CD4-positive, alpha-beta T cell treated with Interleukin-6 for 4 hours (primary cell): ENCODE measurements around the gene CNTF.
"Not testable (repeated sequence)": the region's sequence is repeated elsewhere in the genome, so short reads cannot be mapped to it uniquely, and the experiment has no call there.

Source experiments
- DNase-seq: peaks from one replicate; pipeline ENCODE4 v3.0.0-alpha.2; 2020; ENCODE audit warnings: mixed read lengths

Gene CNTF, protein sequence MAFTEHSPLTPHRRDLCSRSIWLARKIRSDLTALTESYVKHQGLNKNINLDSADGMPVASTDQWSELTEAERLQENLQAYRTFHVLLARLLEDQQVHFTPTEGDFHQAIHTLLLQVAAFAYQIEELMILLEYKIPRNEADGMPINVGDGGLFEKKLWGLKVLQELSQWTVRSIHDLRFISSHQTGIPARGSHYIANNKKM

GRCh38 chr11:58622344-58622743, at the start of gene CNTF:
CNTF (plus strand) TSS chr11:58622665; CDS start chr11:58622753, 88 bp downstream.
- DNase-seq, result no peak

DNA sequence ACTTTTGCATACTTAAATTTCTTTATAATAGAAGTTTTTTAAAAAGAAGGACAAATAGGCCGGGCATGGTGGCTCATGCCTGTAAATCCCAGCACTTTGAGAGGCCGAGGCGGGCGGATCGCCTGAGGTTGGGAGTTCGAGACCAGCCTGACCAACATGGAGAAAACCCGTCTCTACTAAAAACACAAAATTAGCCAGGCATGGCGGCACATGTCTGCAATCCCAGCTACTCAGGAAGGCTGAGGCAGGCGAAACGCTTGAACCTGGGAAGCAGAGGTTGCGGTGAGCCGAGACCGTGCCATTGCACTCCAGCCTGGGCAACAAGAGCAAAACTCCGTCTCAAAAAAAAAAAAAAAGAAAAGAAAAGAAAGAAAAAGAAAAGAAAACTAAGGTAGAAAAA, 49.6 kb upstream of the CNTF start:
- not testable (repeated sequence) for DNase-seq

GRCh38 chr11:58573451-58574104, 48.9 kb upstream of the CNTF start:
- DNase-seq, result peak; percentile 79

GRCh38 chr11:58574881-58575280, 47.6 kb upstream of the CNTF start:
- DNase-seq, result no peak

DNA sequence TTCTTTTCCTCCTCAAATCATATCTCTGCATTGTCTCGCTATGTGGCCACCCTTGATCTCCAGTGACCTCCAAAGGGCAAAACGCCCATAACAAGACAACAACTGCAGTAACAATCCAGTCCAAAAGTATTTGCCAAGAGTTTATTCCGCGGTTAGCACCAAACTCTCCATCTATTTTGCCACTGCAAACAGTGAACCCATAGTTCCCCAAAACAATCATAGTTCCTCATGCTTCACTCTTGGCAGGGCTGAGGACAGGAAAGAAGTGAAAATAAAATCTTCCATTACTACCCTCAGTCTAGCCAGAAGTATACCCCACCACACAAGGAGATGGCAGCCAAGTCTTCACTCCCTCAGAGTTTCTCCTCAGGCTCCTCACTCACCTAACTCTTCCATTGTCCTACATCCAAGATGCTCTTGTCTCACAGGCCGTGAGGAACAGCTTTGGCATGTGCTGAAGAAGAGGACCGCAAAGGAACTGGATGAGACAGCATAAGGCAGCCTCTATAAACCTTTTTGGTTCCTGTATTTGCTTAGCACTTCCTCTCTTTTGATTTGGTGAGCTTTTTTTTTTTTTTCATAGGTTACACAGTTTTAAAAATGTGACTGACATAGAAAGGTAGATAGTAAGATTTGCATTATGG, 47.0 kb upstream of the CNTF start, which contains the start of gene LPXN:
TSS of gene LPXN (minus strand) at position 480 of the 644 bp plus-strand sequence. CDS start at position 396, 84 bp downstream.
- DNase-seq, result peak; percentile 70

- no peak for DNase-seq
These were observed 45.5 kb upstream of the CNTF start for GRCh38 chr11:58576887-58577471.

DNA sequence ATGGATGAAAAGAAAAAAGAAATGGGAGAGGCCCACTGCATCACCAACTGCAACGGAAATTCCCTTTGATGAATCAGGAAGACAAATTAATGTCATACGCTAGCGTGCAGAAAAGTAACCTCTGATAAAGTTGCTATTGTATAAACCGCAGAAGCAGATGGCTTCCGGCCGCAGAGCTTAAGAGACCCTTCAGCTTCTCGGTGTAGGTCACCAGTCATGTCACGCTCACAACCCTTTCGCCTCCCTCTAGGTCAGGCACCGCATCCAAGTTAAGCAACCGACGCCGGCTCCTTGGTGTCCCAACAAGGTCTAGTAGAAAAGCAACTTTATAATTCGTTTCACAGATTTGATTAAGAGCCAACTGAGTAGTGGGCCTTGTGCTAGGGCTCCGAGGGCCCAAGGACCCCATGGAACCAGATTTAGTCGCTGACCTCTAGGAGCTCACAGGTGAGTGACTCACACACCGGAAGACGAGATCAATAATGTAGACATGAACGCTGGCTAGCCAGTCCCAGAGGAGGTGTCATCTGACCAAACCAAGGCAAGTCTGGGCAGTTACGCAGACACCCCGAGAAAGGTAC, 44.8 kb upstream of the CNTF start:
- peak; percentile 80 for DNase-seq

GRCh38 chr11:58578136-58578634, 44.3 kb upstream of the CNTF start:
- DNase-seq, result peak; percentile 94

DNA sequence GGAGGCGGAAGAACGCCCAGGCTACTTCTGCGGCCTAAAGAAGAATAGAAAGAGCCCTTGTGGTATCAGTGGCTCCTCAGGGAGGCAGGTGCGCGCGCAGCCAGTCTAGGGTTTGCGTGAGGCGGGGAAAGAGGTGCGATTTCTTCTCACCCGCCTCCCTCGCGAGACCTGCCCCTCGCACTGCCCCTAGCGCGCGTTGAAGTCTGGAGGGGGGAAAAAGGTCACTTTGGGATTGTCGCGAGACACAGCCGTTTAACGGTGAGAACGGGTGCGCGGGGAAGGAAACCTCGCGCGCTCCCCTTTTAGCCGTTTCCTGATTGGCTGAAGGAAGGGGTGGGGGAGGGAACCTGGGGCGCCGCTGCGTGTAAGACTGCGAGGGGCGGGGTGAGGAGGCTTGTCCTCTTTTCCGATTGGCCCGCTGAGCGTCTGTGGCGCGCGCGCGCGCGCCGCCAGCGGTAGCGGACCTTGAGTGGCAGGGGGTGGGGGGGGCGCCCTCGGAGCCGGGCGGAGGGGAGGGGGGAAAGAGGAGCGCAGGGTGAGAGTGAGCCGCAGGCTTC, 43.8 kb upstream of the CNTF start, which contains the start of gene ZFP91:
TSS of gene ZFP91 (plus strand) at position 429 of the 557 bp plus-strand sequence. CDS start 219 bp downstream, outside the sequence.
- peak; percentile 98 for DNase-seq

DNA sequence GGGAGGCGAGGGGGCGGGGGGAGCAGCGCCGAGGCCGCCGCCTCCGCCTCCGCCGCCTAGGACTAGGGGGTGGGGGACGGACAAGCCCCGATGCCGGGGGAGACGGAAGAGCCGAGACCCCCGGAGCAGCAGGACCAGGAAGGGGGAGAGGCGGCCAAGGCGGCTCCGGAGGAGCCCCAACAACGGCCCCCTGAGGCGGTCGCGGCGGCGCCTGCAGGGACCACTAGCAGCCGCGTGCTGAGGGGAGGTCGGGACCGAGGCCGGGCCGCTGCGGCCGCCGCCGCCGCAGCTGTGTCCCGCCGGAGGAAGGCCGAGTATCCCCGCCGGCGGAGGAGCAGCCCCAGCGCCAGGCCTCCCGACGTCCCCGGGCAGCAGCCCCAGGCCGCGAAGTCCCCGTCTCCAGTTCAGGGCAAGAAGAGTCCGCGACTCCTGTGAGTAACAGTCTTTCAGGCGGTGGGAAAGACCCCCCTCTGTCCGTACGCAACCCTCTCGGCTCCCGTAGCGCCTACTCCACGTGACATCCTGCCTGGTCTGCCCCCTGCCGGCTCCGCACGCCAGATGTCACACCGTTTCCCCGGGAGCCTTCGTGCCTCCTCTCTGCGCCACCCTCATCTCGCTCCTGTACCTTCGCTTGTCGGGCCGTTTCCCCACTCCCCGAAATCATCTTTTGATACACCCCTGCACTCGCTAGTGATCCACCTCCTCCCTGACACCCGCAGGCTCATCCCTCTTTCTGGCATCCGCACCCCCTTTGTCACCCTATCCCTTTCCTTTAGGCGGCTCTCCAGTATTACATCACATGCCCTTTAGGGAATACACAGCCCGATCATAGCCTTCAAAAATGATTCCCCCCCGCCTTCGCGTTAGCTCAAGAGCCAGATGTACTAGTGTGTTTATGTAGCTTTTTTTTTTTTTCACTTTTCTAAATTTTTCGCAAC, 43.0 kb upstream of the CNTF start:
- peak; percentile 93 for DNase-seq

GRCh38 chr11:58580311-58580710, 42.2 kb upstream of the CNTF start:
- DNase-seq, result no peak

DNA sequence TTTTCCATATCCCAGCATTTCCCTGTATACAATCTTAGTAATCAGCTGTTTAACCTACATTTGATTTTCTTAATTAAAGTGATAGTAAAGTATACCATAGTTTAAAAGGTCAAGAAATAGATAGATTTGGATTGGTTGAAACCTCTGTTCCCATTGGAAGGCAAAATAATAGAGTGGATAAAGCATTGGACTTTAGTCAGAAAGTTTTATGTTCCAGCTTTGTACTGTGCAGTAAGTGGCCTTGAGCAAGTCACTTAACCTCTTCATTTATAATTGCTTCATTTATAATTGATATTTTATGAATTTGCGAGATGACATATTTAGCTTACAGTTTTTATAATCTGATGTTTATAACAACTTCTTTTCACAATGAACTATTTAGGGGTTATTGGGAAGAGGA, 40.0 kb upstream of the CNTF start:
- no peak for DNase-seq

DNA sequence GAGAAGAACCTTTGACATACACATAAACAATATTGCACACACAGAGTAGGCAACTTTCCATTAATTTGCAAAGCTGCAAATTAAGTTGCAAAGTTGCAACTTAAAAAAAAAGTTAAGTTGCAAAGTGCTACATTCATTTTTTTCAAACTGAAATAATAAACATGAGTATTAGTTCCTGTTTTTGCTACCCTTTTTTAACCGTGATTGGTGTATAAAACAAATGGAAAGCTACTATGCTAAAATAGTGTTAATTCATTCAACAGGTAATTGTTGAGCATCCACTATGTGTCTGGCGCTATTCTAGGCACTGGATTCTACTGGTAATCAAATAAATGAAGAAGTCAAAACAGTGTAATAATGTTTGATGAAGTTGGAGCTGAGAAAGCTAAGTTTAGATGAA, 35.5 kb upstream of the CNTF start:
- no peak for DNase-seq

- DNase-seq, result no peak
These were observed 30.8 kb upstream of the CNTF start for GRCh38 chr11:58591659-58592058.

DNA sequence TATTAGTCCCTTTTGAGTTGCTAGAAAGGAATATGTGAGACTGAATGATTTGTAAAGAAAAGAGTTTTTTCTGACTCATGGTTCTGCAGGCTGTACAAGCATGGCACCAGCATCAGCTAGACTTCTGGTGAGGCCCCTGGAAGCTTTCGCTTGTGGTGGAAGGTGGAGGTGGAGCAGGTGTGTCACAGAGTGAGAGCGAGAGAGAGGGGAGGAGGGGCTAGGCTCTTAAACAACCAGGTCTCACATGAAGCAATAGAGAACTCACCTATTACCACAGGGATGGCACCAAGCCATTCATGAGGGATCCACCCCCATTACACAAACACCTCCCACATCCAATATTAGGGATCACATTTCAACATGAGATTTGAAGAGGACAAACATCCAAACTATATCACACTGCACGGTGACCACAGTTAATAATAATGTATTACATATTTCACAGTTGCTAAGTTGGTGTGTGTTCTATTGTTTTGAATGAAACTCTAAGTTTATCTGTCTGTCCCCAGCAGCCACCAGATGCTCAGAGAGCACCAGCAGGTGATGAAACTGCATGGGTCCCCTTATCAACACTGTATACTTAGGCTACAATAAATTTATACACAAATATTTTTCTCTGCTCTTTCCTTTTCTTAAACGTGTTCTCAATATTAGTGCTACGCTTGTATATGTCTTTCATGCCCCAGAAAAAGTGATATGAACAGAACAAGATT, 29.5 kb upstream of the CNTF start:
- DNase-seq, result peak; percentile 34

DNA sequence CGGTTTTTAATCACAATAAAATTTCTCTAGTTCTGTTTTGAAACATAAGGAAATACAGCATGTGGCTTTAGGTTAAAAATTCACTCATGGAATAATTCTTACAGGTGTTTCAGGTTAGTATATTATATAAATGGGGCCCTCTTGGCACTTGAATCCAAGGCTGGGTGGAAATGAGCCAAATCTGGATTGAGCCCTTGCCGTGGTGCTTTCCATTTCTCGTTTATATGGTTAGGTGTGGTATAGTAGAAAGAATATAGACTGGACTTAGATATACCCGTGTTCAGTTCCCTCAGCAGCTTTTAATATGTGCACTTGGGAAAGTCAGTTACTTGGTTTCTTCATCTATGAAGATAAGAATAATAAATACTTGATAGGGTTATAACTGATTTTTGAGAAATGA, 27.6 kb upstream of the CNTF start:
- DNase-seq, result no peak

- DNase-seq, result no peak
These were observed 25.8 kb upstream of the CNTF start for GRCh38 chr11:58596621-58597020.

DNA sequence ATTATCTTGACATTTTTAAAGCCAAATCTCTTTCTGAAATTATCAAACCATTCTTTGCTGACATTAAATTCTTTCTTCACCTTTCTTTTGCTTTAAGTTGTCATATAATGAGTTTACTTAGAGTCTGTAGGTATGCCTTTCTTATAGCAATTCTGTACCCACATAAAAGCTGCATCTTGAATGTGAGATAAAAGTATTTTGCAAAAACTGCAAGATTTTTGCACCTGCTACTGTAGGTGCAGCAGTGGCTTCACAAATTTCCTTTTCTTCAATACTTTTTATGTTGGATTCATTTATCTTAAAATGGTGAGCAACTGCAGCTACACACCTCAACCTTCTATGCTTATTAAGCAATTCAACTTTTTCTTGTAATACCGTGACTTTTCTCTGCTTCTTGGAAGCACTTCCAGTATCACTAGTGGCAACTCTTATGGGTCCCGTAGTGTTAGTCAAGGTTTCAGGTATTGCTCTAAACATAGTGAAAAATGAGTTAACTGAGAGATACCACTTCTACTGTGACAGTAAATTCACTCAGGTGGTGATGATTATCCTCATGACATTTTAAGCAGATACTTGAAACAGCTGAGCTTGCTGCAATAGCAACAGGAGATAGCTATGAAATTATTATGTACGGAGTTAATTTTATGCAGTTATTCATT, 24.9 kb upstream of the CNTF start:
- no peak for DNase-seq

DNA sequence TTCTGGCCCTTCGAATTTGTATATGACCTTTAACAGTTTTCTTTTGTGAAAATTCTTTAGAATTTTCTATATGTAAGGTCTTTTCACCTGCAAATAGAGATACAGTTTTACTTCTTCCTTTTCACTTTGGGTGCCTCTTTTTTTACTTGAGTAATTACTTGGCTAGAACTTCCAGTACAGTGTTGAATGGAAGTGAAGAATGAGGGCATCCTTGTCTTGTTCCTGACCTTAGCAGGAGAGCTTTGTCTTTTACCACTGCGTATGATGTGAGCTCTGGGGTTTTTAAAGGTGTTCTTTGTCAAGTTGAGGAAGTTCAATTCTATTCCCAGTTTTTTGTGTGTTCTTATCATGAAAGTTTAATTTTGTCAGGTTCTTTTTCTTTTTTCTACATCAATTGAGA, 22.0 kb upstream of the CNTF start:
- DNase-seq, result no peak
